Measurements from ENCODE around the gene ARMH1. TPM values are rescaled to one million over a fixed set of nuclear protein-coding genes. Genes with fewer than 3 reads are reported as not detected.
"Not testable (repeated sequence)": the region's sequence is repeated elsewhere in the genome, so short reads cannot be mapped to it uniquely, and the experiment has no call there.

Gene ARMH1
- polyA plus RNA-seq, 1 donor: 1.8 TPM

- no peak for DNase-seq (ENCODE audit: low read depth)
Observed at GRCh38 chr1:44644806-44645205, 29.7 kb upstream of the ARMH1 start.

DNA sequence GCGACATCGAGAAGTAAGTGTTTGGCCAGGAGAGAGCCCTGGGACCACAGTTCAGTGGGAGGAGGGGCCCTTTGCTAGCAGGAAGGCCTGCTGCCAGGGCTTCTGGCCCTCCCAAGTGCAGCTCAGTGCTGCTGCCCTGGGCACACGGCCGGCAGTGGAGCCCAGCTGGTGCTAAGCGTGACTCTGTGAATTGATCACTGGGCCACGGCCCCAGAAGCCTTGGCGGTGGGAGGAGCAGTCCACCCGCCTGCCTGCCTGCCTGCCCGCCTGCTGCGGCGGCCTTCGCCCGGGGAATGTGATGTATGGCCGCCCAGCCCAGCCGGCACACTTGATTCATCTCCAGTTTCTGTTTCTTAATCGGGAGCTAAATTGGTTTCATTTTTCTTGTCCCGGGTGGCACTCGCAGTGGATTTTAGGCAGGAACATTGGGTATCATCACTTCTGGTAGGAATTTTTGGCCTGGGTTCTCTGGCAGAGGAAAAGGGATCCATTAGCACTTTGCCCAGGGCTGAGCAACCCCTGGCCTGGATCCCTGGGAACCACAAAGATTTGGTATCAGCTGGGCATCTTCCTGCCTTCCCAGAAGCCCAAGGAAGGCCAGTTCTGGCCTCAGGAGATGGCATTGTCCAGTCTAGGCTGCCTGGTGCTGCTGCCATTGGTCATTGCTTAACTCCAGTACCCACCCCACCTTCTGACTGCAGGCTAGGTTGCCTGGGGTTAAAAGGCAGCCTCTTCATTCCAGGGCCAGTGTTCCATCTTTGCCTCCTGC is 28.9 kb upstream of the ARMH1 start:
- no peak for DNase-seq (ENCODE audit: low read depth)

DNA sequence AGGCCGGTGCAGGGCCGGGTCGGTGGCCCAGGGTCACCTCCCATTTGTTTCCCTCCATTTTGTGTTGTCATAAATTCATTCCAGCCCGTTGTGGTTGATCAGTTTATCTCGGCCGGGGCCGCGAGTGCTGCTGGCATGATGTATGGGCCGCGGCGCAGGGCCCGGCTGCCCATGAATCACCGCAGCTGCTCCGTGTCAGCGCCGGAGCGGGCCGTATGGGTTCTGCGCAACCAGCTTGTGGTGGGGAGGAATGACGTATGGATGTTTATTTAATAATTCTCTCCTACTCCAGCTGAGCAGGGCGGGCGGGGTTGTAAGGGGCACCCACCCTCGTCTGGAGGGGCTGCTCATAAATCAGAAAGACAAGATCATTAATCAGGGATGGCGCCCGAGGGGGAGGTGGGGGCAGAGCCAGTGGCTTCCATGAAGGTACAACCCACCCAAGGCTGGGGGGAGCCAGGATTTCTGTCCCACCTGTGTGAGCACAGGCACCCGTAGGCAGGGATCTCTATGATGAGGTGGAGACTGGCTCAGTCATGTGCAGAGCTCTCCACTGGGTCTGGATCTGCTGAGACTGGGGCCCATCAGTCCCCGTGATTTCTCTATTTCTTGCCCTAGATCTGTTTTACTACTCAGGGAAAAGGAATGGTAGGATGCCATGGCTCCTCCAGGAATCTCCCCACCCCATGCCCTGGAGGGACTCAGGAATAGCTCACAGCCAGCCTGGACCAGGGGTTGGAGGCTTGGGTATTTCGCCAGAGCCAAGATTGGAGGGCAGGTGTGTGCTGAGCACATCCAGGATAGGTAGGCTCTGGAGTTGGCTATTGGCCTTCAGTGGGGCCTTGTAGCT is 28.0 kb upstream of the ARMH1 start:
- no peak for DNase-seq (ENCODE audit: low read depth)

DNA sequence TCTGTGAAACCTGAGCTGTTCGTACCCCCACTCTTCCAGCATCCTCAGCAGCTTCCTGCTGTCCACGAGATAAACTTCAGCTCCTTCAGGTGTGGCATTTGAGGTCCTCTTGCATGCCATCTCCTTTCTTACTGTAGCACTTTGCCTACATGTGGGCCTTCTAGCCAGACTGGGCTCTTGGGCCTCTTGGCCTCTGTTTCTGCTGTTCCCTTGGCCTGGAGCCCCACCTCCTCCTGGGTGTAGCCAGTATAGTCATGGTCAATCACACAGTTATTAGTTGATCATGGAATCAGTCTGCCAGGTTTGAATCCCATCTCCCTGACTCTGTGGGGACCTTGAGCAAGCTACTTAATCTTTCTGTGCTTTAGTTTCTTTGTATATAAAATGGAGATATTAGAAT is 26.6 kb upstream of the ARMH1 start:
- DNase-seq (ENCODE audit: low read depth): no peak

DNA sequence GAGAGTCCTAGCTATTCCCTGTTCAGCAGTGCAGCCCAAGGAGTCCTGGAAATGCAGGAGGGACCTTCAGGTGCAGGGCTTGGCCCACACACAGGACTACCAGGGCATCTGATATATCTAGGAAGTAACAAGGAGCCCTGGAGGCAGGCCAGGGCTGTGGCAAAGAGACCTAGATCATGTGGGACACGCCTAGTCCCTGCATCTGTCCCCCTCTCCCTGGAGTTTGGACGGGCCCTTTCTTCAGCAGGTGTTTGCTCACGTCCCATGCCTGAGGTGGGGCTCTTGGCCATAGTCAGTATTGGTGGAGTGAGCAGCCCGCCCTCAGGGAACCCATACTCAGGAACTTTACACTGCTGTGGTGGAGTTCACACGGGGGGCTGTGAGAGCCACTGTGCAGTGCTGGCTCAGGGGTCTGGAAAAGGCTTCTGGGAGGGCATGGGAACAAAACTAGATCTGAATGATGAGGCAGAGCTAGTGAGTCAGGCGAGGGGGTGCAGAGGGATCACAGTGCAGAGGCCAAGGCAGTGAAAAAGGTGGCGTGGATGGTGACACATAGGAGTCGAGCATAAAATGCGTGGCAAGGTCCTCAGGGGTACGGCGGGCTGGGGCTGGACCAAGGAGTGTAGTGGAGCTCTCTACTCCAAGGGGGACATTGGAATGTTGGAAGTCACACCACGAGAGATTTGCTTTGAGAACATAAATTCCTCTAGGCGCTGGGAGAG is 25.8 kb upstream of the ARMH1 start:
- no peak for DNase-seq (ENCODE audit: low read depth)

GRCh38 chr1:44649788-44650158 is 24.7 kb upstream of the ARMH1 start:
- no peak for DNase-seq (ENCODE audit: low read depth)

DNA sequence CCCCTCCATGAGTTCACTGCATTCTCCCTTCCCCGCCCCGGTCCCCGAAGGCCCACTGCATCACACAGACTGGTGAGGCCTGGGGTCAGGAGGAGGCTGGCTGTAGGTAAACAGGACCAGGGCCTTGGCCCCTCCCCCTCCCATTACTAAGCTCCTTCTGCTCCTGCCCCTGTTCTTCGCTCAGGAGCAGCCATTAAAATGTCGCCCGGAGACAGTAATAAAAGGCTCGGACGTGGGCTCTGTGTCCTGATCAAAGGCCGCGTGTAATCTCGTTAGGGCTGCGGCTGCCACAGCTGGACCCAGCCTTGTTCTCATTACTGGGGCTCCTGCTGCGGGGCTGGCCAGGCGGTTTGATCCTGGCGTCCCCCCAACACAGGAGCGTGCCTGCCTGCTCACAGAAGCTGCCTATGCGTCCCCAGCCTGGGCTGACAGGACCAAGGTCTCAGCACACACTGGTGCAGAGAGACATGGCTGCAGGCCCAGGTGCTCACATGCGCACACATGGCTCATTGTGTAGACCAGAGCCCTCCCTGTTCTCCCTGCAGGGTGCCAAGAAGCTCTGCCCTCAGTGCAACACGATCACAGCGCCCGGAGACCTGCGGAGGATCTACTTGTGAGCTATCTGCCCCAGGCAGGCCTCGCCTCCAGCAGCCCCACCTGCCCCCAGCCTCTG is 24.2 kb upstream of the ARMH1 start:
- DNase-seq (ENCODE audit: low read depth): no peak

DNA sequence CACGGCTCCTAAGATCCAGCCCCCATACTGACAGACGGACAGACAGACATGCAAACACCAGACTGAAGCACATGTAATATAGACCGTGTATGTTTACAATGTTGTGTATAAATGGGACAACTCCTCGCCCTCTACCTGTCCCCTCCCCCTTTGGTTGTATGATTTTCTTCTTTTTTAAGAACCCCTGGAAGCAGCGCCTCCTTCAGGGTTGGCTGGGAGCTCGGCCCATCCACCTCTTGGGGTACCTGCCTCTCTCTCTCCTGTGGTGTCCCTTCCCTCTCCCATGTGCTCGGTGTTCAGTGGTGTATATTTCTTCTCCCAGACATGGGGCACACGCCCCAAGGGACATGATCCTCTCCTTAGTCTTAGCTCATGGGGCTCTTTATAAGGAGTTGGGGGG is 23.4 kb upstream of the ARMH1 start:
- DNase-seq (ENCODE audit: low read depth): no peak

DNA sequence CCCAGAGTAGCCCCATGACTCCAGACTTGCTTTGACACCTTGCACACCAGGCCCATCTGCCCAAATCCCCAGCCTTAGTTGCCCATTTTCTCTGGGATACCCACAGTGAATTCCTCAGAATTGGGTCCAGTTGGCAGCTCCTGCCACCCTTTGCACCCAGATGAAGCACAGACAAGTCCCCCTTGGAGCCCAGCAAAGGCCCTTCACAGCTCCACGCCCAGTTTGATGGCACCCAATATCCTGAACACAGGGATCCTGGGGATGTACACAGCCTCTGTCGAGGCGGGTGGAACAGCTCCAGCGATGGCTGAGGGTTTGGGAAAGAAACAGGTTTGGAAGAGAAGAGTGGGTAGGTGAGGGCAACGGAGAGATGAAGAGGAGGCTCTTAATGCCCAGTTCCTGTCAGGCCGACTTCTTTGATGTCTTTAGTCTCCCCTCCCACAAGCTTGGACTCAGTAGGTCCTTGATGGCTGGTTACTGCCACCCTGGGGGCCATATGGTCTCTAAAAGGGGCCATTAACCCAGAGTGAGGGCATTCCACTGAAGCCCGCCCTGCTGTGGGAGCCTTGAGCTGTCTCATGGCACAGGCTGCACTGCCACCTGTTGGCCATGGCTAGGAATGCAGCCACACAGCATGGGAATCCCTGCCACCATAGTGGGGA is 21.9 kb upstream of the ARMH1 start:
- DNase-seq (ENCODE audit: low read depth): no peak

- no peak for DNase-seq (ENCODE audit: low read depth)
Observed at GRCh38 chr1:44653107-44653964, 21.2 kb upstream of the ARMH1 start.

- no peak for DNase-seq (ENCODE audit: low read depth)
Observed at GRCh38 chr1:44654621-44655187, 19.8 kb upstream of the ARMH1 start.

- DNase-seq (ENCODE audit: low read depth): no peak
Observed at GRCh38 chr1:44655609-44656008, 18.9 kb upstream of the ARMH1 start.

DNA sequence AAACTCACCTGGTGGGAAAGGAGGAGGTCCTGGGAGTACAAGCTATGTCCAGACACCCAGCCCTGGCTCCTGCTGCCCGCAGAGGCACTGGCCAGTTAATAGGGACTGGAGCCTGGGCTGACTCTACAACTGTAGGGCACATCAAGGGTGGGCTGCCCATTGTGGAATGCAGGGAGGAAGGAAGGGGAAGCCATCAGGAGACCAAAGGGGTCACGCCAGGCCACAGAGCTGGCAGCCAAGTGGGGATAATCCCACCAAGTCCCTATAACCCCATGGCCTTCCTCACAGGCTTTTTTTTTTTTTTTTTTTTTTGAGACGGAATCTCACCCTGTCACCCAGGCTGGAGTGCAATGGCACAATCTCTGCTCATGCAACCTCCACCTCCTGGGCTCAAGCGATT is 14.9 kb upstream of the ARMH1 start:
- no peak for DNase-seq (ENCODE audit: low read depth)

GRCh38 chr1:44660176-44660575 is 14.3 kb upstream of the ARMH1 start:
- no peak for DNase-seq (ENCODE audit: low read depth)

- no peak for DNase-seq (ENCODE audit: low read depth)
Observed at GRCh38 chr1:44661781-44662682, 12.5 kb upstream of the ARMH1 start.

GRCh38 chr1:44662683-44663030 is 11.9 kb upstream of the ARMH1 start:
- no peak for DNase-seq (ENCODE audit: low read depth)

- no peak for DNase-seq (ENCODE audit: low read depth)
Observed at GRCh38 chr1:44663417-44663816, 11.1 kb upstream of the ARMH1 start.

- DNase-seq (ENCODE audit: low read depth): no peak
Observed at GRCh38 chr1:44664730-44665370, 9.7 kb upstream of the ARMH1 start.

DNA sequence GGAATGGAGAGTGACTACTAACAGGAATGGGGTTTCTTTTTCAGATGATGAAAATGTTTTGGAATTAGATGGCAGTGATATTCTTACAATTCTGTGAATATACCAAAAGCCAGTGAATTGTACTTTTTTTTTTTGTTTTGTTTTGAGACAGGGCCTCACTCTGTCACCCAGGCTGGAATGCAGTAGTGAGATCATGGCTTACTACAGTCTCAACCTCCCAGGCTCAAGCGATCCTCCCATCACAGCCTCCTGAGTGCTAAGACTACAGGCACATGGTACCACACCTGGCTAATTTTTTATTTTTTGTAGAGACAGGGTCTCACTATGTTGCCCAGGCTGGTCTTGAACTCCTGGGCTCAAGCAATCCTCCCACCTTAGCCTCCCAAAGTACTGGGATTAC is 7.8 kb upstream of the ARMH1 start:
- not testable (repeated sequence) for DNase-seq (ENCODE audit: low read depth)
